ENCODE data around the gene MACROD2. TPM values are rescaled to one million over a fixed set of nuclear protein-coding genes. Genes with fewer than 3 reads are reported as not detected.

The MACROD2 gene
- polyA plus RNA-seq, 1 donor from 2014 or later = 23.2 TPM

DNA sequence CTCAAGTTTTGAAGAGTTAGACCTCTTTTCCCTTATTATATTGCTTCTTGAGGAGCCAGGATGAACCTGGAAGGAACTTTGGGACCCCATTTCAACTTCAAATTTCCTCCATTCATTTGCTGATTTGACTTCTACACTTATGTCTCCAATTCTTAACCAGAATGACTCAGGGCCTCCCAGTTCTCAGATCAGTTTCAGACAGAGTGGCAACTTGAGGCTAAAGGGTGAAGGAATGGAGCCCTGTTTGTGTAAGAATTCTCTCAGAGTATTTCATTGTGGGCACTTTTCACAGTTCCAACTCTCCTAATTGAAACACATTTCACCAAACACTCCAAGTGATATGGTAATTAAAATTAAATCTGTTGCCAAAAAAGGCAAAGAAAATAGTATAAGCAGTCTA is 451.1 kb downstream of the MACROD2 start:
- no peaks in the 10 kb centered on the region for H3K9me3 ChIP-seq (ENCODE audit: low read length)
- H3K27me3 ChIP-seq (ENCODE audit: insufficient read depth, low read depth, low read length) = no peaks in the 10 kb centered on the region
- H3K4me2 ChIP-seq (ENCODE audit: low read length) = no peak overlapping the region
- no peak for TF ChIP-seq TAF1 (IDR thresholded peaks at IDR 0.05; ENCODE audit: low read depth)
- no peak for TF ChIP-seq MXI1 (conservative IDR thresholded peaks at IDR 0.05; ENCODE audit: poor library complexity, severe bottlenecking)
- TF ChIP-seq, protein P1, sequence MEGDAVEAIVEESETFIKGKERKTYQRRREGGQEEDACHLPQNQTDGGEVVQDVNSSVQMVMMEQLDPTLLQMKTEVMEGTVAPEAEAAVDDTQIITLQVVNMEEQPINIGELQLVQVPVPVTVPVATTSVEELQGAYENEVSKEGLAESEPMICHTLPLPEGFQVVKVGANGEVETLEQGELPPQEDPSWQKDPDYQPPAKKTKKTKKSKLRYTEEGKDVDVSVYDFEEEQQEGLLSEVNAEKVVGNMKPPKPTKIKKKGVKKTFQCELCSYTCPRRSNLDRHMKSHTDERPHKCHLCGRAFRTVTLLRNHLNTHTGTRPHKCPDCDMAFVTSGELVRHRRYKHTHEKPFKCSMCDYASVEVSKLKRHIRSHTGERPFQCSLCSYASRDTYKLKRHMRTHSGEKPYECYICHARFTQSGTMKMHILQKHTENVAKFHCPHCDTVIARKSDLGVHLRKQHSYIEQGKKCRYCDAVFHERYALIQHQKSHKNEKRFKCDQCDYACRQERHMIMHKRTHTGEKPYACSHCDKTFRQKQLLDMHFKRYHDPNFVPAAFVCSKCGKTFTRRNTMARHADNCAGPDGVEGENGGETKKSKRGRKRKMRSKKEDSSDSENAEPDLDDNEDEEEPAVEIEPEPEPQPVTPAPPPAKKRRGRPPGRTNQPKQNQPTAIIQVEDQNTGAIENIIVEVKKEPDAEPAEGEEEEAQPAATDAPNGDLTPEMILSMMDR (IDR thresholded peaks at IDR 0.05; ENCODE audit: poor library complexity, severe bottlenecking) = no peak
- TF ChIP-seq, protein P2, sequence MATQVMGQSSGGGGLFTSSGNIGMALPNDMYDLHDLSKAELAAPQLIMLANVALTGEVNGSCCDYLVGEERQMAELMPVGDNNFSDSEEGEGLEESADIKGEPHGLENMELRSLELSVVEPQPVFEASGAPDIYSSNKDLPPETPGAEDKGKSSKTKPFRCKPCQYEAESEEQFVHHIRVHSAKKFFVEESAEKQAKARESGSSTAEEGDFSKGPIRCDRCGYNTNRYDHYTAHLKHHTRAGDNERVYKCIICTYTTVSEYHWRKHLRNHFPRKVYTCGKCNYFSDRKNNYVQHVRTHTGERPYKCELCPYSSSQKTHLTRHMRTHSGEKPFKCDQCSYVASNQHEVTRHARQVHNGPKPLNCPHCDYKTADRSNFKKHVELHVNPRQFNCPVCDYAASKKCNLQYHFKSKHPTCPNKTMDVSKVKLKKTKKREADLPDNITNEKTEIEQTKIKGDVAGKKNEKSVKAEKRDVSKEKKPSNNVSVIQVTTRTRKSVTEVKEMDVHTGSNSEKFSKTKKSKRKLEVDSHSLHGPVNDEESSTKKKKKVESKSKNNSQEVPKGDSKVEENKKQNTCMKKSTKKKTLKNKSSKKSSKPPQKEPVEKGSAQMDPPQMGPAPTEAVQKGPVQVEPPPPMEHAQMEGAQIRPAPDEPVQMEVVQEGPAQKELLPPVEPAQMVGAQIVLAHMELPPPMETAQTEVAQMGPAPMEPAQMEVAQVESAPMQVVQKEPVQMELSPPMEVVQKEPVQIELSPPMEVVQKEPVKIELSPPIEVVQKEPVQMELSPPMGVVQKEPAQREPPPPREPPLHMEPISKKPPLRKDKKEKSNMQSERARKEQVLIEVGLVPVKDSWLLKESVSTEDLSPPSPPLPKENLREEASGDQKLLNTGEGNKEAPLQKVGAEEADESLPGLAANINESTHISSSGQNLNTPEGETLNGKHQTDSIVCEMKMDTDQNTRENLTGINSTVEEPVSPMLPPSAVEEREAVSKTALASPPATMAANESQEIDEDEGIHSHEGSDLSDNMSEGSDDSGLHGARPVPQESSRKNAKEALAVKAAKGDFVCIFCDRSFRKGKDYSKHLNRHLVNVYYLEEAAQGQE (IDR thresholded peaks at IDR 0.05; ENCODE audit: borderline replicate concordance) = no peak
- TF ChIP-seq SMC3 (conservative IDR thresholded peaks at IDR 0.05; ENCODE audit: poor library complexity) = no peak
- no peak for TF ChIP-seq RAD21 (conservative IDR thresholded peaks at IDR 0.05)
- TF ChIP-seq EP300 (conservative IDR thresholded peaks at IDR 0.05; ENCODE audit: poor library complexity, severe bottlenecking) = no peak
- TF ChIP-seq EZH2 (IDR thresholded peaks at IDR 0.05; ENCODE audit: borderline replicate concordance, insufficient read depth, low read length, poor library complexity, severe bottlenecking) = no peak
- no peak for TF ChIP-seq POLR2AphosphoS5 (IDR thresholded peaks at IDR 0.05)
- no peaks in the 10 kb centered on the region for H3F3A ChIP-seq (ENCODE audit: insufficient read depth, low read length, poor library complexity, severe bottlenecking)
- no peaks in the 10 kb centered on the region for H3K9me2 ChIP-seq (ENCODE audit: insufficient read depth, low read length)
- no peak overlapping the region for H3K27ac ChIP-seq (ENCODE audit: low read length)
- H2AFZ ChIP-seq (ENCODE audit: low read depth, low read length) = no peak overlapping the region
- no peaks in the 10 kb centered on the region for H3K79me2 ChIP-seq (replicated peaks; ENCODE audit: insufficient read depth, low read length)
- H3K4me3 ChIP-seq (ENCODE audit: low read length) = no peak overlapping the region
- H3K9ac ChIP-seq (ENCODE audit: low read length) = no peak overlapping the region
- H3K36me3 ChIP-seq (ENCODE audit: insufficient read depth, low read length) = no peaks in the 10 kb centered on the region
- H4K20me1 ChIP-seq (ENCODE audit: insufficient read depth) = no peaks in the 10 kb centered on the region

DNA sequence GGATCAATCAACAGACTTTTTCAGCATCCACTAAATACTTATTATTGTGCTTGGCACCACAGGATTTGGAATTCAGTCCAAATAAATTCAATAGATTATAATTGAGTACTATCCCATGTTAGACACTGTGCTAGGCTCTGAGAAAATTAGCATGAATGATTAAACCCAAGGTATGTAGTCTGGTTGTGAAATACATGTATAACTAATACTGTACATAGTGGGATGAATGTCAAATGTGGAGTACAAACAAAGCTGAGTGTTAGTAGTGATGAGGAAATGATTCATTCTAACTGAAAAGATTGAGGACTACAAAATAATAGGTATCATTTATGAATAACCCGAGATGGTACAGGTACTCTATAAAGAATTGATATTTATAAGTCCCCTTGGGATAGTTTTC is 454.0 kb downstream of the MACROD2 start:
- no peaks in the 10 kb centered on the region for H3K9me2 ChIP-seq (ENCODE audit: insufficient read depth, low read length)
- no peak for TF ChIP-seq SMC3 (conservative IDR thresholded peaks at IDR 0.05; ENCODE audit: poor library complexity)
- TF ChIP-seq EZH2 (IDR thresholded peaks at IDR 0.05; ENCODE audit: borderline replicate concordance, insufficient read depth, low read length, poor library complexity, severe bottlenecking) = no peak
- TF ChIP-seq POLR2AphosphoS5 (IDR thresholded peaks at IDR 0.05) = no peak
- TF ChIP-seq TAF1 (IDR thresholded peaks at IDR 0.05; ENCODE audit: low read depth) = no peak
- TF ChIP-seq MXI1 (conservative IDR thresholded peaks at IDR 0.05; ENCODE audit: poor library complexity, severe bottlenecking) = no peak
- TF ChIP-seq, protein P2 (IDR thresholded peaks at IDR 0.05; ENCODE audit: borderline replicate concordance) = no peak
- TF ChIP-seq EP300 (conservative IDR thresholded peaks at IDR 0.05; ENCODE audit: poor library complexity, severe bottlenecking) = no peak
- TF ChIP-seq RAD21 (conservative IDR thresholded peaks at IDR 0.05) = no peak
- TF ChIP-seq, protein P1 (IDR thresholded peaks at IDR 0.05; ENCODE audit: poor library complexity, severe bottlenecking) = no peak
- H2AFZ ChIP-seq (ENCODE audit: low read depth, low read length) = no peak overlapping the region
- no peaks in the 10 kb centered on the region for H3F3A ChIP-seq (ENCODE audit: insufficient read depth, low read length, poor library complexity, severe bottlenecking)
- H3K27ac ChIP-seq (ENCODE audit: low read length) = no peak overlapping the region
- H3K79me2 ChIP-seq (replicated peaks; ENCODE audit: insufficient read depth, low read length) = no peaks in the 10 kb centered on the region
- no peaks in the 10 kb centered on the region for H3K9me3 ChIP-seq (ENCODE audit: low read length)
- no peaks in the 10 kb centered on the region for H3K36me3 ChIP-seq (ENCODE audit: insufficient read depth, low read length)
- H3K27me3 ChIP-seq (ENCODE audit: insufficient read depth, low read depth, low read length) = no peaks in the 10 kb centered on the region
- no peak overlapping the region for H3K4me3 ChIP-seq (ENCODE audit: low read length)
- H3K4me2 ChIP-seq (ENCODE audit: low read length) = no peak overlapping the region
- H3K9ac ChIP-seq (ENCODE audit: low read length) = no peak overlapping the region
- no peaks in the 10 kb centered on the region for H4K20me1 ChIP-seq (ENCODE audit: insufficient read depth)
